ENCODE measurements around the gene PAGE3.

GRCh38 chrX:55213381-55213780 is 51.3 kb downstream of the PAGE3 start:
- TF ChIP-seq SP1 (IDR thresholded peaks at IDR 0.05) (no peak), ZNF384 (IDR thresholded peaks at IDR 0.05) (no peak), SUZ12 (IDR thresholded peaks at IDR 0.05) (no peak), FOXA1 (IDR thresholded peaks at IDR 0.05) (no peak)

Data from HEK293T (cell line).